Measurements from ENCODE around the gene AP5B1. TPM values are rescaled to one million over a fixed set of nuclear protein-coding genes. Genes with fewer than 3 reads are reported as not detected.

Gene AP5B1
- total RNA-seq, 4 donors from 2014 or later: 21.8 to 43.2 (median 25.3) TPM

- H3K4me3 ChIP-seq (replicated peaks in 1 of 3): no peak overlapping the region
- no peaks in the 10 kb centered on the region for H3K4me1 ChIP-seq
- no peaks in the 10 kb centered on the region for H3K36me3 ChIP-seq
- no peak for DNase-seq
- H3K9me3 ChIP-seq: no peaks in the 10 kb centered on the region
- intact Hi-C loops (cut with DNase I): no loop called here
- no peak overlapping the region for H3K27ac ChIP-seq
- no peaks in the 10 kb centered on the region for H3K27me3 ChIP-seq
- 77 to 86% methylated on average over 14 to 17 of the region's 18 CpGs for WGBS, 2 donors
- TF ChIP-seq POLR2A (IDR thresholded peaks at IDR 0.05) (no peak), CTCF (IDR thresholded peaks at IDR 0.05) (no peak)
Measured at GRCh38 chr11:65801153-65801987, 20.6 kb upstream of the AP5B1 start.

- peaks cover 0 to 10% of the 10 kb centered on the region in 2 donors for H3K36me3 ChIP-seq
- no peak for DNase-seq
- H3K4me3 ChIP-seq (replicated peaks in 1 of 3): no peak overlapping the region
- 93% methylated on average over 8 of the region's 8 CpGs for WGBS, 2 donors
- intact Hi-C loops (cut with DNase I): no loop called here
- no peaks in the 10 kb centered on the region for H3K4me1 ChIP-seq
- H3K27me3 ChIP-seq: no peaks in the 10 kb centered on the region
- no peaks in the 10 kb centered on the region for H3K9me3 ChIP-seq
- no peak for TF ChIP-seq POLR2A (IDR thresholded peaks at IDR 0.05)
- TF ChIP-seq CTCF (IDR thresholded peaks at IDR 0.05): no peak
- H3K27ac ChIP-seq: no peak overlapping the region
Measured at GRCh38 chr11:65798882-65799281, 18.1 kb upstream of the AP5B1 start.

GRCh38 chr11:65797711-65798110, 16.9 kb upstream of the AP5B1 start:
- H3K27ac ChIP-seq: no peak overlapping the region
- TF ChIP-seq CTCF (IDR thresholded peaks at IDR 0.05) (no peak), POLR2A (IDR thresholded peaks at IDR 0.05) (no peak)
- intact Hi-C loops (cut with DNase I): no loop called here

GRCh38 chr11:65796726-65797601, 16.2 kb upstream of the AP5B1 start:
- Histone ChIP-seq H3K36me3 (peaks cover 0 to 10% of the 10 kb centered on the region in 2 donors), H3K27ac (no peak overlapping the region), H3K4me3 (replicated peaks in 1 of 3) (no peak overlapping the region), H3K9me3 (no peaks in the 10 kb centered on the region), H3K27me3 (no peaks in the 10 kb centered on the region), H3K4me1 (peaks cover 4 to 9% of the 10 kb centered on the region in 2 donors)
- DNase-seq: no peak
- WGBS, 2 donors: 80 to 88% methylated on average over 13 to 14 of the region's 15 CpGs
- TF ChIP-seq POLR2A (IDR thresholded peaks at IDR 0.05) (no peak), CTCF (IDR thresholded peaks at IDR 0.05) (no peak)
- intact Hi-C loops (cut with DNase I): no loop called here

More at GRCh38 chr11:65797711-65798110, 16.9 kb upstream of the AP5B1 start:
- Histone ChIP-seq H3K4me1 (peaks cover 4 to 8% of the 10 kb centered on the region in 2 donors), H3K9me3 (no peaks in the 10 kb centered on the region), H3K4me3 (replicated peaks in 1 of 3) (no peak overlapping the region), H3K36me3 (peaks cover 0 to 10% of the 10 kb centered on the region in 2 donors), H3K27me3 (no peaks in the 10 kb centered on the region)
- no peak for DNase-seq
- 94% methylated on average over 9 to 13 of the region's 13 CpGs for WGBS, 2 donors

Measured in thyroid gland (tissue), 4 donors.